Duodenal mucosa (tissue), 2 donors: Measurements from ENCODE around the gene MAP1A.
A peak's percentile ranks its signal among the peaks of the same experiment; 100 is the strongest.

ENCODE experiments used
- H3K27ac ChIP-seq: one replicate; pipeline ENCODE4 v1.7.0; 2013; ENCODE audit warnings: low read depth, low read length
- H3K27me3 ChIP-seq, 2 donors: one replicate each; pipeline ENCODE4 v1.7.0; 2013; ENCODE audit warnings: low read length in 2 of 2, control low read depth in 1 of 2; ENCODE audit not compliant: insufficient read depth in 2 of 2, control insufficient read depth in 1 of 2
- H3K36me3 ChIP-seq, 2 donors: one replicate each; pipeline ENCODE4 v1.7.0; 2013; ENCODE audit warnings: low read length in 2 of 2, control low read depth in 1 of 2; ENCODE audit not compliant: insufficient read depth in 2 of 2, control insufficient read depth in 1 of 2
- H3K4me1 ChIP-seq, 2 donors: one replicate each; pipeline ENCODE4 v1.7.0; 2013; ENCODE audit warnings: low read length in 2 of 2, control low read depth in 1 of 2; ENCODE audit not compliant: insufficient read depth in 2 of 2, control insufficient read depth in 1 of 2
- H3K4me3 ChIP-seq, 2 donors: one replicate each; pipeline ENCODE4 v1.7.0; 2013; ENCODE audit warnings: low read length in 2 of 2, low read depth in 1 of 2
- H3K9ac ChIP-seq, 2 donors: one replicate each; pipeline ENCODE4 v1.7.0; 2013; ENCODE audit warnings: low read length in 2 of 2, low read depth in 1 of 2
- H3K9me3 ChIP-seq, 2 donors: one replicate each; pipeline ENCODE4 v1.7.0; 2013; ENCODE audit warnings: low read length in 2 of 2, control low read depth in 1 of 2; ENCODE audit not compliant: control insufficient read depth in 1 of 2

MAP1A gene

DNA sequence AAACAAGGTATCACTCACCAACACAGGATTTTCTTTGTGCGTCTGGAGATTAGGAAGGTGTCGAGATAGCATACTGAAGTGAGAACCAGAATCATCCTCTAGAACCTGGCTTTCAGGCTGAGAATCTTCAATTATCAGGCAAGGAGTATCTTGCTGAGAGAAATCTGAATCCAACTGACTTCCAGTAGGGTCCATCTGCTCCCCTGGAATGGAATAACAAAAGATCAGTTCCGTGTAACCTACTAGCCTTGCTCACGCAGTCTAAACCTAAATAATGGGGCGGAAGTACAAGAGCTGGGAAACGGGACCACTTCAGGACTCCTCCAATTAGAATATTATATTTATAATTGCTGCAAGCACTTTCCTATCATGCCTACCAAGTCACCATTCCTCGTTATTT, 25.1 kb upstream of the MAP1A start:
- Histone ChIP-seq H3K27me3 (no peaks in the 10 kb centered on the region), H3K9me3 (no peaks in the 10 kb centered on the region), H3K27ac (no peak overlapping the region), H3K4me3 (peak overlapping the region; percentile 89 to 96), H3K36me3 (peaks cover 0 to 7% of the 10 kb centered on the region in 2 donors), H3K9ac (peak overlapping the region; percentile 58 to 67), H3K4me1 (peaks cover 16 to 23% of the 10 kb centered on the region in 2 donors)

DNA sequence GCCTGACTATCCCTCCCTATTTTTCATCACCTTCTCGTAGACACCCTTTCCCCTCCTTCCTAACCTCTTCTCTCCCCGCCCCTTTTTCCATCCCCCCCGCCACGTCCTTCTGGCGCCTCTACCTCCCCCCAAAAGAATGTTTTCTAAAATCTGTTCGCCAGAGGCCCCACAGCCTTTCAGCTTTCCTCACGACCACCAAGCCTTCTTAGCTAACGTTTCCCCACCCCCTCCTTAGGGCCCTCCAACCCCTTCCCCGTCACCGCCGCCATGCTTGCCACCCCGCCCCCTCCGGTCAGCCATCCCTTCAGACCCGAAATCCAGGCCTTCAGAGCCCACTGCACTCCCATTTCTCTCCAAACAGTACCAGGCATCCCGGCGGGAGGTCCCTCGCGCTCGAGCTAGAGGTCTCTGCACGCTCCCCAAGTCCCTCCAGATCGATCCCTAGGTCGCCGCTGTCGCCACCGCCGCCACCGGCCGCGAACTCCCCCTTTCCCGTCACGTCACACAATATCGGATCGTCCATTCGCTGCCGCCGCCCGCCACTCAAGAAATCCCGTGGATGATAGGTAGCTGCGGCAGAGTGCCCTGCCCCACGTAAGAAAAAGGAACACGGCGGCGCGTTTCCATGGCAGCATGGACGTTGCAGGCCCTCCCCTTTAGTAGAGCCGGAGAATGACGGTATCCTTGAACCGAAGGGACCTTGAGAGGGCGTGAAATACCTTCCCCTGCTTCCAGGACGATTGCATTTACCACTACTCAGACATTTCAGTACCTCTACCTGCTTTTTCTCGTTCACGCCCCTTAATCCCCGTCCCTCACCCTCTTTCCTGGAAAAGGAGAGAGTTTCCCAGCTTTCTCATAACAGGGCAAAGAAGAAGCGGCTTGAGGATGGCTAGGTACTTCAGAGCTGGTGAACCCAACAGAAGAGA, 24.5 kb upstream of the MAP1A start, which contains the start of gene TP53BP1:
Gene TP53BP1 (minus strand): TSS at position 484 of the 929 bp plus-strand sequence. CDS start 113 bp downstream, at position 371.
- no peaks in the 10 kb centered on the region for H3K9me3 ChIP-seq
- peak within 1 kb of the TSS; percentile 57 for H3K27ac ChIP-seq
- H3K4me3 ChIP-seq = peak within 1 kb of the TSS; percentile 89 to 96
- peak within 1 kb of the TSS; percentile 58 to 67 for H3K9ac ChIP-seq
- peaks cover 16 to 23% of the 10 kb centered on the region in 2 donors for H3K4me1 ChIP-seq
- H3K27me3 ChIP-seq = no peaks in the 10 kb centered on the region
- H3K36me3 ChIP-seq = peaks cover 0 to 4% of the 10 kb centered on the region in 2 donors

DNA sequence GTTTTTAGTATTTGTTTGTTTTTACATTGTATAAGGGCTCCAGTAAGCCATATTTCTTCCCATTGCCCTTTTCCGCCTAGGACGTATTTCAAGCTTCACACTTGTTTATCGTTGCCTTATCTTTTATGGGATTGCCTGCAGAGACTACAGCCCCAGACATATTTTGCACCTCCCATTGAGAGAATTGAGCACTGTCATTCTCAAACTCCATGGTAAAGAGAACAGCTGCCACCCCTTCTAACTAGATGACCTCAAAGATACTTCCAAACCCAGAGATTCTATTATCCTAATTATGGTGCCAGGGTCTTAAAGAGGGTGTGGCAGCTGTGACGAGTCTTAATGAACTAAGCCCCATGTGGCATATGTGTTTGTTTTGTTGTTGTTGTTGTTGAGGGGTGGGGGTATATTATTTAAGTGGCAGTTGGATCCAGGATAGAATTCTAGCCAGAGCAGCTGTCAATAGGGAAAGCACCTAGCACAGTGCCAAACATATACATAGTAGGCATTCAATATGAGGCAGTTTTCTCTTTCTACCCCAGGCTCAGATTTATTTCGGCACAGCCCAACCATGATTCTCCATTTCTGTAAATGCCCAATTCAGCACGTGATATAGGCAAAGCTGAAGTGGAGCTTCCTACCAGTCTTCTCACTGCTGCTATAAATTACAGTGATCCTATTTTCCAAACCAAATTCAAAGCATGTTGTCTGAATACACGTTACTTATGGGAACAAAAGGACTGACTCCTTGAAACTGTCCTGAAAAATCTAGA, 23.5 kb upstream of the MAP1A start:
- H3K4me1 ChIP-seq = peaks cover 16 to 23% of the 10 kb centered on the region in 2 donors

DNA sequence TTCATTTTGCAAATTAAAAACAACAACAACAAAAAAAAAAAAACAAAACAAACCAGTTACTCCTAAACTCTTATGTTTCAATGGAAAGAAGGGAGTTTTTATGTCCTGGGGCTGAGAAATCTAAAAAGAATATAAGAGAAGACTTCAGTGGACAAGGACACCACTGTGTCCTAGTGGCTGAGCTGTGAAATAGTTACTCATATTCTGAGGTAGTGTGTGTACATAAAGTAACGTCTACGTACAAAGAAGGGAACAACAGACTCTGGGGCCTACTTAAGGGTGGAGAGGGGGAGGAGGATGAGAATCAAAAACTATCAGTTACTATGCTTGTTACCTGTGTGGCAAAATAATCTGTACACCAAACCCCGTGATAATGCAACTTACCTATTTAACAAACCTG, 18.4 kb upstream of the MAP1A start:
- no peaks in the 10 kb centered on the region for H3K36me3 ChIP-seq
- H3K27ac ChIP-seq = no peak overlapping the region
- no peaks in the 10 kb centered on the region for H3K27me3 ChIP-seq
- no peaks in the 10 kb centered on the region for H3K4me1 ChIP-seq
- no peaks in the 10 kb centered on the region for H3K9me3 ChIP-seq
- H3K9ac ChIP-seq = no peak overlapping the region
- no peak overlapping the region for H3K4me3 ChIP-seq

More for the DNA sequence above, 23.5 kb upstream of the MAP1A start:
- H3K4me3 ChIP-seq = peak overlapping the region; percentile 89 to 96
- peak overlapping the region; percentile 13 to 58 for H3K9ac ChIP-seq
- no peak overlapping the region for H3K27ac ChIP-seq
- H3K9me3 ChIP-seq = no peaks in the 10 kb centered on the region
- H3K36me3 ChIP-seq = no peaks in the 10 kb centered on the region
- no peaks in the 10 kb centered on the region for H3K27me3 ChIP-seq

DNA sequence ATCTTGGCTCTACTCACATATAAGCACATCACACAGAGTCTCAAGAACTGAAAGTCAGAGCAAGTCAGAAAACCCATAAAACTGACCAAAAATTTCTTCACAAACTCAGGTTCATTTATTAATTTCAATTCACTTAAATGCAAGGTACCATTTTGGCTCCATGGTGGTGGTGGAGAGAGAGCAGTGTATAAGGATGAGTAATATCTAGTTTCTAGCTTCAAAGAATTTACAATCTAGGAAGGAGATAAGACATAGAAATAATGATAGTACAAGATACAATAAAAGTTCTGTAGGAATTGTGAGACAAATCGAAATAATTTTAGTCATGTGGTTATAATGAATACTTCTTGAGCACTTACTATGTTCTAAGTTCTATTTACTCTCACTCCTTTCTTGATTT, 17.8 kb upstream of the MAP1A start:
- Histone ChIP-seq H3K9ac (no peak overlapping the region), H3K27me3 (no peaks in the 10 kb centered on the region), H3K9me3 (no peaks in the 10 kb centered on the region), H3K4me1 (no peaks in the 10 kb centered on the region), H3K36me3 (no peaks in the 10 kb centered on the region), H3K4me3 (no peak overlapping the region), H3K27ac (no peak overlapping the region)

DNA sequence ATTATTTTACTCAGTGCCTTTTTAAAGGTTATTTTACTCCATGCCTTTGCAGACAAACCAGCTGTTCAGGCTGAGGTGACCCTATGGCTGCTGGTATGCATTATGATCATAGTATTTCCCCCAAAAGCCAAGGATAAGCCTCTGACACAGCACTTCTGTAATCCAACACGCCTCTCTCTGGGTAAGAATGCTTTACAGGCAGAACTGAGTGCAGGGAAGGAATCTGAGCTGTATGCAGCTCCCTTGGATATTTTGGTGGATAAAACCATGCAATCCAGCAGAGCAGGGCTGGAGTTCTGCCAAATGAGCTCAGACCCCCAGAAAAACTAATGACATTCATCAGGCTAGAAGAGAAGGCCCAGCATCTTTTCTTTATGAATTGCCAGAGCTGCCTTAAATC, 11.7 kb upstream of the MAP1A start:
- no peak overlapping the region for H3K27ac ChIP-seq

DNA sequence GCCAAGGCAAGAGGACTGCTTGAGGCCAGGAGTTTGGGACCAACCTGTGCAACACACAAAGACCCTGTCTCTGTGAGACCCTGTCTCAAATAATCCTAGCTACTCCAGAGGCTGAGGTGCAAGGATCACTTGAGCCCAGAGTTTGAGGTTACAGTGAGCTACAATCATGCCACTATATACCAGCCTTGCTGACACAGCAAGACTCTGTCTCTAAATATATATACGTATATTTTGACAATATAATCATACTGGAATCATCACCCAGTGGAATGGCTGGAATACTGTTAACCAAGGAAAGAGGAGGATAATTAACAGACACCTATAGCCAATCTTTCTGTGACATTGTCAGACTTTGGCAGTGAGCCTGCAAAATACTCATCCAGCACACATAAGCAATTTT, 9.0 kb upstream of the MAP1A start:
- H3K36me3 ChIP-seq = no peaks in the 10 kb centered on the region
- H3K9ac ChIP-seq = no peak overlapping the region
- no peak overlapping the region for H3K27ac ChIP-seq
- no peaks in the 10 kb centered on the region for H3K9me3 ChIP-seq
- H3K4me1 ChIP-seq = peaks cover 12 to 13% of the 10 kb centered on the region in 2 donors
- H3K27me3 ChIP-seq = no peaks in the 10 kb centered on the region
- H3K4me3 ChIP-seq = no peak overlapping the region

More for the DNA sequence above, 11.7 kb upstream of the MAP1A start:
- Histone ChIP-seq H3K4me1 (peaks cover 4 to 5% of the 10 kb centered on the region in 2 donors), H3K9ac (no peak overlapping the region), H3K27me3 (no peaks in the 10 kb centered on the region), H3K4me3 (no peak overlapping the region), H3K9me3 (no peaks in the 10 kb centered on the region), H3K36me3 (no peaks in the 10 kb centered on the region)

DNA sequence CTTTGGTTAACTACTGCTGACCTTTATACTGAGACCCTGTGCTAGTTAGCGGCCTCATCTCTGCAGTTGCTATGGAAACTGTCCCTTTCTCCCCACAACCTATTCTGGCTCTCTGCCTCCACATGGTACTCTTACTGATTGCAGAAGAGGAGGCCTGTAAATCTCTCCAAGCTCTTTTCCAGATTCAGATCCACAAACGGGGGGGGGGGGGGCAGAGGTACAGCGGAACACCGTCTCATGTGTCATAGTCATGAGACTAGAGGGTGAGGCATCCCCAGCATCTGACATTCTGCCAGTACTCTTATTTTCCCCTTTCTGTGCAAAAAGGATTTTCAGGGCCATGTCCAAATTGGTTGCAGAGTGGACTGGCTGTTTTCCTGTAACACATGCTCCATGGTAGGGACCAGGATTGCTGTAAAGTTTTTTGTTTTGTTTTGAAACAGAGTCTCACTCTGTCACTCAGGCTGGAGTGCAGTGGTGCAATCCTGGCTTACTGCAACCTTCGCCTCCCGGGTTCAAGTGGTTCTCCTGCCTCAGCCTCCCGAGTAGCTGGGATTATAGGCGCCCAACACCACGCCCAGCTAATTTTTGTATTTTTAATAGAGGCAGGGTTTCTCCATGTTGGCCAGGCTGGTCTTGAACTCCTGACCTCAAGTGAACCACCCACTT, 8.3 kb upstream of the MAP1A start:
- H3K36me3 ChIP-seq = no peaks in the 10 kb centered on the region
- no peak overlapping the region for H3K9ac ChIP-seq
- no peak overlapping the region for H3K27ac ChIP-seq
- no peaks in the 10 kb centered on the region for H3K27me3 ChIP-seq
- H3K4me1 ChIP-seq = peaks cover 12 to 13% of the 10 kb centered on the region in 2 donors
- H3K9me3 ChIP-seq = no peaks in the 10 kb centered on the region
- no peak overlapping the region for H3K4me3 ChIP-seq

DNA sequence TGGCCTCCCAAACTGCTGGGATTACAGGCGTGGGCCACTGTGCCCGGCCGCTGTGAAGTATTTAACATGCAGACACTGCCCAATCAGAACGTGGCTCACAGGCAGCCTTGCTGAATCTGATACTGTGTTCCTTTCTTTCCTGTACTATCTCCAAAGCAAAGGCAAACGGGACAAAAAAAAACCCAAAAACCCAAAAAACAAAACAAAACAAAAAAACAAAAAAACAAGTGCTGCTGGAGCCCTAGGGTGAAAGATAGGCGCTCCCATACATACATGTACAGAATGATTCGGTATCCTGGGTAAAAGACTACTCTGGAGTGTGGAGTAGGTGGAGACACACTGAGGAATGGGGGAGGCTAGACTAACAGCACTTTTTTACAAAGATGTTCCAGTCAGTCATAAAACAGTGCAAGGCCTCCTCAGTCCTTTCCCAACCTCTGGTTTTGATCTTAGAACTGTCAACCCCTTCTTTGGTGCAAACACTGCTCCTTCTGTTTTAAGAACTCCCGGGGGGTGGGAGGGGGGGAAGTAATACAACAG, 7.7 kb upstream of the MAP1A start:
- H3K9ac ChIP-seq = no peak overlapping the region
- H3K4me3 ChIP-seq = peak overlapping the region in 1 of 2 donors; percentile 91
- no peaks in the 10 kb centered on the region for H3K36me3 ChIP-seq
- peak overlapping the region; percentile 46 for H3K27ac ChIP-seq
- H3K27me3 ChIP-seq = no peaks in the 10 kb centered on the region
- no peaks in the 10 kb centered on the region for H3K9me3 ChIP-seq
- peaks cover 12 to 16% of the 10 kb centered on the region in 2 donors for H3K4me1 ChIP-seq
